Measurements from ENCODE around the gene DHX35. TPM values are rescaled to one million over a fixed set of nuclear protein-coding genes. Genes with fewer than 3 reads are reported as not detected.
A peak's percentile ranks its signal among the peaks of the same experiment; 100 is the strongest.

Gene DHX35
- total RNA-seq, 1 experiment from 2014 or later: 12.1 TPM

DNA sequence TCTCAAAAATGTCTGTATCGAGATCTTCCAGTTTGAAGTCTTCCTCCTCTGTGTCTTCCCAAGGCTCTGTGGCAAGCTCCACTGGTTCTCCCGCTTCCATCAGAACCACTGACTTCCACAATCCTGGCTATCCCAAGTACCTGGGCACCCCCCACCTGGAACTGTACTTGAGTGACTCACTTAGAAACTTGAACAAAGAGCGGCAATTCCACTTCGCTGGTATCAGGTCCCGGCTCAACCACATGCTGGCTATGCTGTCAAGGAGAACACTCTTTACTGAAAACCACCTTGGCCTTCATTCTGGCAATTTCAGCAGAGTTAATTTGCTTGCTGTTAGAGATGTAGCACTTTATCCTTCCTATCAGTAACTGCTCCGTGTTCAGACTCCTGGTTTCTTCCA, 10.0 kb upstream of the DHX35 start:
- Histone ChIP-seq H3K4me1 (replicated peaks; ENCODE audit: insufficient read depth) (no peaks in the 10 kb centered on the region), H3K36me3 (ENCODE audit: low read depth) (peaks cover 22% of the 10 kb centered on the region)

GRCh38 chr20:38953630-38954340, 8.4 kb upstream of the DHX35 start:
- Histone ChIP-seq H4K20me1 (ENCODE audit: insufficient read depth) (no peaks in the 10 kb centered on the region), H3K4me3 (no peak overlapping the region), H3F3A (ENCODE audit: insufficient read depth, low read depth) (no peaks in the 10 kb centered on the region; the same call in 1 of the 2 replicates), H3K27ac (no peak overlapping the region), H3K79me2 (ENCODE audit: low read depth) (no peaks in the 10 kb centered on the region), H3K36me3 (ENCODE audit: low read depth) (peaks cover 13% of the 10 kb centered on the region), H3K9me2 (ENCODE audit: insufficient read depth) (no peaks in the 10 kb centered on the region), H3K4me1 (replicated peaks; ENCODE audit: insufficient read depth) (no peaks in the 10 kb centered on the region), H3K4me2 (no peak overlapping the region), H3K27me3 (ENCODE audit: insufficient read depth, low read depth) (no peaks in the 10 kb centered on the region), H2AFZ (no peak overlapping the region), H3K9me3 (ENCODE audit: insufficient read depth, low read depth) (no peaks in the 10 kb centered on the region)
- BruUV-seq (replicated peaks): no TSS peak
- ChIA-PET POLR2A (ENCODE audit: unreplicated experiment) (interaction anchor here (0.6 kb wide), 1 partner anchor 12 kb away, joined by 5 read pairs; no protein-coding TSS in a partner anchor), CTCF (no interaction called here)
- intact Hi-C loops (cut with micrococcal nuclease; ENCODE audit: unreplicated experiment): no loop called here
- no peak for TF ChIP-seq EZH2 (IDR thresholded peaks at IDR 0.05; ENCODE audit: low read depth)
- no peak for TF ChIP-seq CTCF (conservative IDR thresholded peaks at IDR 0.05)
- DNase-seq: peak in 1 of 2 experiments; percentile 30

More for the DNA sequence above, 10.0 kb upstream of the DHX35 start:
- ChIA-PET CTCF (no interaction called here), POLR2A (ENCODE audit: unreplicated experiment) (no interaction called here)
- no peak overlapping the region for H3K27ac ChIP-seq
- no peaks in the 10 kb centered on the region; the same call in 1 of the 2 replicates for H3K79me2 ChIP-seq (ENCODE audit: low read depth)
- H2AFZ ChIP-seq: no peak overlapping the region
- H3K4me3 ChIP-seq: no peak overlapping the region
- no TSS peak for BruUV-seq (replicated peaks)
- intact Hi-C loops (cut with micrococcal nuclease; ENCODE audit: unreplicated experiment): no loop called here
- no peaks in the 10 kb centered on the region for H3K9me3 ChIP-seq (ENCODE audit: insufficient read depth, low read depth)
- DNase-seq: no peak
- H3K27me3 ChIP-seq (ENCODE audit: insufficient read depth, low read depth): no peaks in the 10 kb centered on the region
- no peaks in the 10 kb centered on the region; the same call in 1 of the 2 replicates for H3F3A ChIP-seq (ENCODE audit: insufficient read depth, low read depth)
- H4K20me1 ChIP-seq (ENCODE audit: insufficient read depth): no peaks in the 10 kb centered on the region
- H3K9me2 ChIP-seq (ENCODE audit: insufficient read depth): no peaks in the 10 kb centered on the region
- TF ChIP-seq CTCF (conservative IDR thresholded peaks at IDR 0.05) (no peak), EZH2 (IDR thresholded peaks at IDR 0.05; ENCODE audit: low read depth) (no peak)
- no peak overlapping the region for H3K4me2 ChIP-seq

- Histone ChIP-seq H3K27ac (no peak overlapping the region), H3K4me2 (no peak overlapping the region), H3F3A (ENCODE audit: insufficient read depth, low read depth) (no peaks in the 10 kb centered on the region; the same call in 1 of the 2 replicates), H3K36me3 (ENCODE audit: low read depth) (no peaks in the 10 kb centered on the region; the same call in 1 of the 2 replicates), H4K20me1 (ENCODE audit: insufficient read depth) (no peaks in the 10 kb centered on the region), H3K4me3 (no peak overlapping the region), H2AFZ (no peak overlapping the region), H3K9me2 (ENCODE audit: insufficient read depth) (no peaks in the 10 kb centered on the region), H3K9me3 (ENCODE audit: insufficient read depth, low read depth) (no peaks in the 10 kb centered on the region), H3K79me2 (ENCODE audit: low read depth) (peaks cover 1% of the 10 kb centered on the region; the same call in 1 of the 2 replicates), H3K27me3 (ENCODE audit: insufficient read depth, low read depth) (no peaks in the 10 kb centered on the region), H3K4me1 (replicated peaks; ENCODE audit: insufficient read depth) (peaks cover 8% of the 10 kb centered on the region; the same call in 1 of the 2 replicates)
- TF ChIP-seq CTCF (conservative IDR thresholded peaks at IDR 0.05): no peak
- no peak for TF ChIP-seq EZH2 (IDR thresholded peaks at IDR 0.05; ENCODE audit: low read depth)
- no TSS peak for BruUV-seq (replicated peaks)
- intact Hi-C loops (cut with micrococcal nuclease; ENCODE audit: unreplicated experiment): no loop called here
- ChIA-PET CTCF (no interaction called here), POLR2A (ENCODE audit: unreplicated experiment) (interaction anchor here (0.6 kb wide), 1 partner anchor 400 kb away, joined by 3 read pairs; no protein-coding TSS in a partner anchor)
- peak in 1 of 2 experiments; percentile 18 for DNase-seq
Observed at GRCh38 chr20:38957235-38957876, 4.8 kb upstream of the DHX35 start.
